ENCODE results near the gene SOX2.

DNA sequence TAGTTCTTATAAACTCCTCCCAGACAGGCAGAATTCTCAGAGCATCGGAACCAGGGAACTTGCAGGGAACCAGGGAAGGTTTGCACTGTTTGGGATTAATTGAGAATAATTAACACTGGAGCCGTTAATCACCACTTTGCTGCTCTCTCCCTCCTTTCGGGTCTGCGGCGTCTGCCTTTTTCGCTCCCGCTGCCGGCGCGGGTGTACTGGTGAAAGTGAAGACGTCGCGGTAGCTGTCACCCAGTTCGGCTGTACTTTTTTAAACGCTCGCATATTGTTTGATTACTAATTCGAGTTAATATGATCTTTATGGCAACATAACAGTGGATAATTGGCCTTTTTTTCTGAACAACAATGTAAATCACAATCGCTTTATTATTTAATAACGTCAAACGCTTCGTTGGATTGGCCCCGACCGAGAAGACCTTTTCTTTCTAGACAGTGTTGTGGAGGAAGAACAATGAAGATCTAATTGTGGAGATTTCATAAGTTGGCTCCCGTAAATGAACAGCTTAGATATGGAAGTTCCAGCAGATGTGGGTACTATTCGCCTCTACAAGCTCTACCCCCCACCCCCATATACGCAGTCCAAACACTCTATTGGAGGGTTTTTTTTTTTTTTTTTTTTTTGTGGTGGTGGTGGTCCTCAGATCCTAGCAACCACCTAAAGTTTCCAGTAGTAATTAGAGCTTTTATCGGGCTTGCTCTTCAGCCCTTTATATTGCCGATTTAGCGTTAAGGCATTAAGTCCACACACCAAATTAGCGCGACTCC lies 12.7 kb downstream of the SOX2 start:
- no peak for TF ChIP-seq CTCF (IDR thresholded peaks at IDR 0.05; ENCODE audit: poor library complexity)
- peak; percentile 71 for TF ChIP-seq EZH2 (IDR thresholded peaks at IDR 0.05; ENCODE audit: borderline replicate concordance)
